ENCODE results near the gene CNOT2. TPM values are rescaled to one million over a fixed set of nuclear protein-coding genes. Genes with fewer than 3 reads are reported as not detected.

Gene CNOT2
- total and polyA plus RNA-seq, 9 donors = 33.7 to 115 (median 68.0) TPM

DNA sequence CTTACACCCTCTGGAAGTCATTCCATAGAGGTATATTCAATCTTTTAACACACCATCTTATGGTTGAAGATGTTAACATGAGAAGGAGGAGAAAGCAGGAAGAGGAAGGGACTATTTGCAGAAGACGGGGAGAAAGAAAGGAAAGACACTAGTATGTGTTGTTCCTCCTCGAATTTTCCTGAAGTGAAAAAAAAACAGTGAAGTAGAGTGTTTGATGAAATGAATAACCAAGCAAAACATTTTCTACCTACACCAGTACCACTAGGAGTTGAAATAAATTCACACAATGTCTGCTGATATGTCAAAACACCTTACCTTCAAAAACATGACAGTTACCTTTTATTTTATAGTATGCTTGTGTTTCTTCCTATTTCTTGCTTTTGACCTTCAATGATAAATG, 1.4 kb upstream of the CNOT2 start:
- no peaks in the 10 kb centered on the region for H3K27me3 ChIP-seq
- TF ChIP-seq CTCF (IDR thresholded peaks at IDR 0.05) (no peak), POLR2A (IDR thresholded peaks at IDR 0.05) (no peak), EP300 (IDR thresholded peaks at IDR 0.05) (no peak)
- DNase-seq = no peak
- 36 to 46% (median 39%) methylated on average over 2 of the region's 2 CpGs for WGBS, 3 donors
- no peaks in the 10 kb centered on the region for H3K9me3 ChIP-seq
- no peaks in the 10 kb centered on the region for H3K36me3 ChIP-seq
- H3K4me3 ChIP-seq = peak overlapping the region; percentile 77
- H3K27ac ChIP-seq = no peak overlapping the region
- intact Hi-C loops (cut with DNase I) = loop anchor here in 1 of 4 donors (10.0 kb wide), 1 partner anchor 123 kb away; the partner anchor contains the start of gene KCNMB4
- no peaks in the 10 kb centered on the region for H3K4me1 ChIP-seq (ENCODE audit: insufficient read depth)

DNA sequence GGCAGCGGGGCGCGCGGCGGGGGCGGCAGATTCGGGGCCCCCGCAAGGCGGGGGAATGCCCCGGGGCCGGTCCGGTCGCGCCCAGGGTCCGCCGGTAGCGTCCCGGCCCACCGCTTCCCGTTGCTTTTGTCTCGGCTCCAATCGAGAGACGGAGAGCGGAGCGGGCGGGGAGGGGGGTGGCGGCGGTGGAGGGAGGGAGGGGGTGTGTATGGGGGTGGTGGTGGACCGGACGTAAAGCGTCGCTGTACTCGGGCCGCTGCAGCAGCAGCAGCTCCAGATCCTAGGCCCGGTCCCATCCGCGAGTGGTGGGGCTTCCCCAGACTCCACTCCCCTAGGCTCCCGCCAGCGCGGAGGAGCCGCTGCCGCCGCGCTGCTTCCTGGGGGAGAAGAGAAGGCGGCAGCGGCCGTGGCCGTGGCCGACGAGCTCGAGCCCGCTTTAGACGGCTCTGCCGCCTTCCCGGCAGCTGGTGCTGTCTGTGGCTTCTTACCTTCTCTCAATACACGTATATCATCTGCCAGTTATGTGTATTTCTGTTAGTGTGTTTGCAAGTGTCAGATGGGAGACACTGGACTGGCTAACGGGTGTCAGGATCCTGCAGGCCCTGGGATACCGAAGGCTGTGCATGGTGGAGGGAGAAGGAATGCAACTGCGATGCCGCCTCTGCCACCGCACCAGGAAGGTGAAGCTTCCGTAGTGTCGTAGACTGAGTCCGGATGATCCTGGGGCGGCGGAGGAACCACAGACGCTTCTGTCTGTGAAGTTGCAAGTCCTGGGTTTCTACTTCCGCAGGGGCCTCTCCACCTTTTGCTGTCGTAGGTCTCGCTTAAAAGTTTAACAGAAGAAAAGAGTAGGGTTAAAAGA, 508 bp downstream of the CNOT2 start:
- Histone ChIP-seq H3K27ac (peak overlapping the region; percentile 92 to 94), H3K9me3 (no peaks in the 10 kb centered on the region), H3K4me3 (peak overlapping the region; percentile 77), H3K4me1 (ENCODE audit: insufficient read depth) (peaks cover 3% of the 10 kb centered on the region), H3K27me3 (no peaks in the 10 kb centered on the region), H3K36me3 (no peaks in the 10 kb centered on the region)
- peak; percentile 46 to 77 (median 73) for DNase-seq
- TF ChIP-seq CTCF (IDR thresholded peaks at IDR 0.05) = no peak
- TF ChIP-seq EP300 (IDR thresholded peaks at IDR 0.05) = no peak
- TF ChIP-seq POLR2A (IDR thresholded peaks at IDR 0.05) = no peak
- intact Hi-C loops (cut with DNase I) = loop anchor here in 1 of 4 donors (10.0 kb wide), 1 partner anchor 121 kb away; the partner anchor contains the start of gene KCNMB4
- WGBS, 3 donors = 0 to 1% (median 1%) methylated on average over 47 to 70 of the region's 70 CpGs

GRCh38 chr12:70244409-70244808, 1.2 kb downstream of the CNOT2 start:
- TF ChIP-seq EP300 (IDR thresholded peaks at IDR 0.05) = no peak
- TF ChIP-seq POLR2A (IDR thresholded peaks at IDR 0.05) = no peak
- no peak for TF ChIP-seq CTCF (IDR thresholded peaks at IDR 0.05)
- peaks cover 3% of the 10 kb centered on the region for H3K4me1 ChIP-seq (ENCODE audit: insufficient read depth)
- no peaks in the 10 kb centered on the region for H3K9me3 ChIP-seq
- WGBS, 3 donors = 12 to 13% (median 12%) methylated on average over 7 of the region's 7 CpGs
- peak overlapping the region; percentile 77 for H3K4me3 ChIP-seq
- no peaks in the 10 kb centered on the region for H3K27me3 ChIP-seq
- peak overlapping the region in 1 of 2 donors; percentile 92 for H3K27ac ChIP-seq
- no peaks in the 10 kb centered on the region for H3K36me3 ChIP-seq
- no peak for DNase-seq
- intact Hi-C loops (cut with DNase I) = loop anchor here in 1 of 4 donors (10.0 kb wide), 1 partner anchor 120 kb away; the partner anchor contains the start of gene KCNMB4

GRCh38 chr12:70245458-70245857, 2.2 kb downstream of the CNOT2 start:
- no peaks in the 10 kb centered on the region for H3K36me3 ChIP-seq
- intact Hi-C loops (cut with DNase I) = loop anchor here in 1 of 4 donors (10.0 kb wide), 1 partner anchor 119 kb away; the partner anchor contains the start of gene KCNMB4
- no peak overlapping the region for H3K27ac ChIP-seq
- DNase-seq = no peak
- no peak for TF ChIP-seq CTCF (IDR thresholded peaks at IDR 0.05)
- TF ChIP-seq EP300 (IDR thresholded peaks at IDR 0.05) = no peak
- no peak for TF ChIP-seq POLR2A (IDR thresholded peaks at IDR 0.05)
- H3K9me3 ChIP-seq = no peaks in the 10 kb centered on the region
- H3K4me3 ChIP-seq = no peak overlapping the region
- peaks cover 3% of the 10 kb centered on the region for H3K4me1 ChIP-seq (ENCODE audit: insufficient read depth)
- no peaks in the 10 kb centered on the region for H3K27me3 ChIP-seq
